ENCODE results near the gene CX3CR1. TPM values are rescaled to one million over a fixed set of nuclear protein-coding genes. Genes with fewer than 3 reads are reported as not detected.
A peak's percentile ranks its signal among the peaks of the same experiment; 100 is the strongest.

Gene CX3CR1
- total and polyA plus RNA-seq, 10 of the 15 experiments (the other 5 are each of a cell fraction or from before 2014, with no cell fraction given): 0.05 to 0.53 (median 0.15) TPM

DNA sequence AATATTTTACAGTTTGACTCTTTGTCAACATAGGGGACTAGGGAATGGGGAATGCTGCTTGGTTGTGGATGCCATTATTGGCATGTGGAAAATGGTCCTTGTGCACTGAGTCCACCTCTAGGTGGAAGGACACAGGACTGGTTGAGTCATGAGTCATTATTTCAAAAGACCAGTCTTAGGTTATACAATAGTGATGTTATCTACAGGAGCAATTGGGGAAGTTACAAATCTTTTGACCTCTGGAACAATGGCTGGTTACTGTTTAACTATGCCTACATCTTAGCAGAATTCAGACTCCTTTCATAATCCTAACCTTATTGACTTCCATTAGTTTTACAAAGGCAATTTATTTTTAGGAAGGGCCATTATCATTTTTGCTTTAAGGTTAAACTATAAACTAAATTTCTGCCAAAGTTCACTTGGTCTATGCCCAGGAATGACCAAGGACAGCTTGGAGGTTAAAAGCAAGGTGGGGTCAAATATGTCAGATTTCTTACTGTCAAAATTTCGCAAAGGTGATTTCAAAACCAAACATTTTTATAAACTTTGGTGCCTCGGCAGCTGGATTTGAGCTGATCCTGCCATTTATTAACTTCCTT is 37.8 kb upstream of the CX3CR1 start:
- RAD21 ChIA-PET (ENCODE audit: unreplicated experiment): interaction anchor here (0.7 to 1.8 kb wide), 2 partner anchors 22 to 29 kb away, joined by 4 to 9 read pairs; no protein-coding TSS in a partner anchor
- no peak overlapping the region for H3K9ac ChIP-seq (ENCODE audit: control insufficient read depth, insufficient read depth, low read length)
- SMC1A ChIA-PET (ENCODE audit: uncharacterized antibody, unreplicated experiment): interaction anchor here (1.7 kb wide), 1 partner anchor 25 kb away, joined by 5 read pairs; no protein-coding TSS in a partner anchor
- no peaks in the 10 kb centered on the region for H3K79me2 ChIP-seq (ENCODE audit: control insufficient read depth, insufficient read depth, low read length)
- POLR2A ChIA-PET: interaction anchor here (1.2 kb wide), 1 partner anchor 22 kb away, joined by 4 read pairs; no protein-coding TSS in a partner anchor
- TF ChIP-seq IKZF1 (conservative IDR thresholded peaks at IDR 0.05): peak; percentile 34; the same call in 1 of the 2 replicates
- TF ChIP-seq, protein P1, sequence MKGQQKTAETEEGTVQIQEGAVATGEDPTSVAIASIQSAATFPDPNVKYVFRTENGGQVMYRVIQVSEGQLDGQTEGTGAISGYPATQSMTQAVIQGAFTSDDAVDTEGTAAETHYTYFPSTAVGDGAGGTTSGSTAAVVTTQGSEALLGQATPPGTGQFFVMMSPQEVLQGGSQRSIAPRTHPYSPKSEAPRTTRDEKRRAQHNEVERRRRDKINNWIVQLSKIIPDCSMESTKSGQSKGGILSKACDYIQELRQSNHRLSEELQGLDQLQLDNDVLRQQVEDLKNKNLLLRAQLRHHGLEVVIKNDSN (IDR thresholded peaks at IDR 0.05; ENCODE audit: borderline replicate concordance, extremely low read length, insufficient read depth, low read depth, low read length): no peak
- no peak for TF ChIP-seq ATF7 (IDR thresholded peaks at IDR 0.05; ENCODE audit: low read depth)
- no peak for TF ChIP-seq HDAC6 (IDR thresholded peaks at IDR 0.05; ENCODE audit: unreplicated experiment)
- in situ Hi-C loops (cut with MboI): no loop called here
- H3K9me3 ChIP-seq (replicated peaks; ENCODE audit: control insufficient read depth, insufficient read depth, low read length): no peaks in the 10 kb centered on the region; the same call in 2 of the 3 replicates
- WGBS (ENCODE audit: insufficient coverage, insufficient replicate concordance, low lambda C conversion rate, missing lambda C conversion rate): 38% methylated on average over 2 of the region's 2 CpGs
- BruUV-seq (replicated peaks): no TSS peak
- ATAC-seq (peak; percentile 77), DNase-seq (ENCODE audit: low read depth, low spot score) (no peak), FAIRE-seq (no peak)
- no peak overlapping the region for H3K4me2 ChIP-seq (ENCODE audit: control insufficient read depth, insufficient read depth)
- no peak overlapping the region for H3K27ac ChIP-seq (ENCODE audit: control insufficient read depth, insufficient read depth)
- no peaks in the 10 kb centered on the region for H4K20me1 ChIP-seq (ENCODE audit: control insufficient read depth, insufficient read depth)
- intact Hi-C loops (cut with micrococcal nuclease; ENCODE audit: unreplicated experiment): no loop called here
- 0 out of 2 replicates have a peak, but pooled peaks cover 3% of the 10 kb centered on the region for H3K4me1 ChIP-seq (ENCODE audit: control insufficient read depth, insufficient read depth, low read length)
- no peaks in the 10 kb centered on the region; a peak in 1 of 4 replicates for H3K36me3 ChIP-seq (ENCODE audit: control insufficient read depth in 2 of 2, insufficient read depth in 2 of 2, low read length in 1 of 2)
- no peaks in the 10 kb centered on the region for H3K27me3 ChIP-seq (replicated peaks in 1 of 2; ENCODE audit: control insufficient read depth in 2 of 2, insufficient read depth in 2 of 2, low read length in 1 of 2)
- no peak overlapping the region for H3K4me3 ChIP-seq
- no peak overlapping the region for H2AFZ ChIP-seq (ENCODE audit: control insufficient read depth, low read depth, low read length)
- CTCF ChIA-PET: interaction anchor here (0.8 to 3.2 kb wide), 6 partner anchors 15 to 30 kb away, joined by 3 to 14 read pairs (median 4); no protein-coding TSS in a partner anchor

DNA sequence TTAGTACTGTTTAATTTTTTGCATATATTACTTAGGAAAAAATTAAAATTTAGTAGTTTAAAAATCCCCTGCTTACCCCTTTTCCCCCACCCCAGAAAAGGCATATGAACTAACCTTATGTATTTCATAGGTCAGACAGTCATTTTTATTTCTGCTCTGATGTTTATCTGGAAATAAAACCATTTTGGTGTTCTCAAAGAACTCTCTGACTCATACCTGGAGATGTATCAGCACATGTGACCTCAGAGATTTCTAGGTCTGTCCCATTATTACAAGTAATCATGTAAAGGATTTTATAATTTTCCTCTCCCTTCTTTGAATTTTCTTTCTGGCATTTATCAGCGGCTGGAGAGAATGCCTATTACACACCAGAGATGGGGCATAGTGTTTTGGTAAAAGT is 35.6 kb upstream of the CX3CR1 start:
- BruUV-seq (replicated peaks): no TSS peak
- H3K9ac ChIP-seq (ENCODE audit: control insufficient read depth, insufficient read depth, low read length): no peak overlapping the region
- no peak for DNase-seq (ENCODE audit: low read depth, low spot score)
- TF ChIP-seq JUNB (IDR thresholded peaks at IDR 0.05) (peak; percentile 55), BACH1 (IDR thresholded peaks at IDR 0.05; ENCODE audit: borderline replicate concordance) (no peak), ZNF274 (IDR thresholded peaks at IDR 0.05; ENCODE audit: insufficient read depth, insufficient read length) (no peak)
- no peak overlapping the region for H3K27ac ChIP-seq (ENCODE audit: control insufficient read depth, insufficient read depth)
- in situ Hi-C loops (cut with MboI) (no loop called here), intact Hi-C loops (cut with micrococcal nuclease; ENCODE audit: unreplicated experiment) (loop anchor here (2.0 kb wide), 1 partner anchor 17 kb away; no protein-coding TSS in a partner anchor)
- 100% methylated on average over 1 of the region's 1 CpG for WGBS (ENCODE audit: insufficient coverage, insufficient replicate concordance, low lambda C conversion rate, missing lambda C conversion rate)
- no peak overlapping the region for H2AFZ ChIP-seq (ENCODE audit: control insufficient read depth, low read depth, low read length)
- SMC1A ChIA-PET (ENCODE audit: uncharacterized antibody, unreplicated experiment): interaction anchor here (1.2 kb wide), 1 partner anchor 62 kb away, joined by 3 read pairs; no protein-coding TSS in a partner anchor
- no peak overlapping the region for H3K4me3 ChIP-seq
- no peak overlapping the region for H3K4me2 ChIP-seq (ENCODE audit: control insufficient read depth, insufficient read depth)
- no peaks in the 10 kb centered on the region for H3K4me1 ChIP-seq (ENCODE audit: control insufficient read depth, insufficient read depth, low read length)
- RAD21 ChIA-PET (ENCODE audit: unreplicated experiment): no interaction called here
- POLR2A ChIA-PET: interaction anchor here (0.6 kb wide), 1 partner anchor 9 kb away, joined by 8 read pairs; no protein-coding TSS in a partner anchor
- peak; percentile 57 for ATAC-seq
- H3K36me3 ChIP-seq (ENCODE audit: control insufficient read depth in 2 of 2, insufficient read depth in 2 of 2, low read length in 1 of 2): no peaks in the 10 kb centered on the region; a peak in 1 of 4 replicates
- no peaks in the 10 kb centered on the region for H4K20me1 ChIP-seq (ENCODE audit: control insufficient read depth, insufficient read depth)
- no peaks in the 10 kb centered on the region; the same call in 2 of the 3 replicates for H3K9me3 ChIP-seq (replicated peaks; ENCODE audit: control insufficient read depth, insufficient read depth, low read length)
- CTCF ChIA-PET: no interaction called here
- H3K79me2 ChIP-seq (ENCODE audit: control insufficient read depth, insufficient read depth, low read length): no peaks in the 10 kb centered on the region
- no peaks in the 10 kb centered on the region for H3K27me3 ChIP-seq (replicated peaks in 1 of 2; ENCODE audit: control insufficient read depth in 2 of 2, insufficient read depth in 2 of 2, low read length in 1 of 2)
- FAIRE-seq: no peak
